ENCODE data around the gene DNAH5.
"Not testable (repeated sequence)": the region's sequence is repeated elsewhere in the genome, so short reads cannot be mapped to it uniquely, and the experiment has no call there.

DNAH5 gene, protein sequence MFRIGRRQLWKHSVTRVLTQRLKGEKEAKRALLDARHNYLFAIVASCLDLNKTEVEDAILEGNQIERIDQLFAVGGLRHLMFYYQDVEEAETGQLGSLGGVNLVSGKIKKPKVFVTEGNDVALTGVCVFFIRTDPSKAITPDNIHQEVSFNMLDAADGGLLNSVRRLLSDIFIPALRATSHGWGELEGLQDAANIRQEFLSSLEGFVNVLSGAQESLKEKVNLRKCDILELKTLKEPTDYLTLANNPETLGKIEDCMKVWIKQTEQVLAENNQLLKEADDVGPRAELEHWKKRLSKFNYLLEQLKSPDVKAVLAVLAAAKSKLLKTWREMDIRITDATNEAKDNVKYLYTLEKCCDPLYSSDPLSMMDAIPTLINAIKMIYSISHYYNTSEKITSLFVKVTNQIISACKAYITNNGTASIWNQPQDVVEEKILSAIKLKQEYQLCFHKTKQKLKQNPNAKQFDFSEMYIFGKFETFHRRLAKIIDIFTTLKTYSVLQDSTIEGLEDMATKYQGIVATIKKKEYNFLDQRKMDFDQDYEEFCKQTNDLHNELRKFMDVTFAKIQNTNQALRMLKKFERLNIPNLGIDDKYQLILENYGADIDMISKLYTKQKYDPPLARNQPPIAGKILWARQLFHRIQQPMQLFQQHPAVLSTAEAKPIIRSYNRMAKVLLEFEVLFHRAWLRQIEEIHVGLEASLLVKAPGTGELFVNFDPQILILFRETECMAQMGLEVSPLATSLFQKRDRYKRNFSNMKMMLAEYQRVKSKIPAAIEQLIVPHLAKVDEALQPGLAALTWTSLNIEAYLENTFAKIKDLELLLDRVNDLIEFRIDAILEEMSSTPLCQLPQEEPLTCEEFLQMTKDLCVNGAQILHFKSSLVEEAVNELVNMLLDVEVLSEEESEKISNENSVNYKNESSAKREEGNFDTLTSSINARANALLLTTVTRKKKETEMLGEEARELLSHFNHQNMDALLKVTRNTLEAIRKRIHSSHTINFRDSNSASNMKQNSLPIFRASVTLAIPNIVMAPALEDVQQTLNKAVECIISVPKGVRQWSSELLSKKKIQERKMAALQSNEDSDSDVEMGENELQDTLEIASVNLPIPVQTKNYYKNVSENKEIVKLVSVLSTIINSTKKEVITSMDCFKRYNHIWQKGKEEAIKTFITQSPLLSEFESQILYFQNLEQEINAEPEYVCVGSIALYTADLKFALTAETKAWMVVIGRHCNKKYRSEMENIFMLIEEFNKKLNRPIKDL (N-terminal part only)

DNA sequence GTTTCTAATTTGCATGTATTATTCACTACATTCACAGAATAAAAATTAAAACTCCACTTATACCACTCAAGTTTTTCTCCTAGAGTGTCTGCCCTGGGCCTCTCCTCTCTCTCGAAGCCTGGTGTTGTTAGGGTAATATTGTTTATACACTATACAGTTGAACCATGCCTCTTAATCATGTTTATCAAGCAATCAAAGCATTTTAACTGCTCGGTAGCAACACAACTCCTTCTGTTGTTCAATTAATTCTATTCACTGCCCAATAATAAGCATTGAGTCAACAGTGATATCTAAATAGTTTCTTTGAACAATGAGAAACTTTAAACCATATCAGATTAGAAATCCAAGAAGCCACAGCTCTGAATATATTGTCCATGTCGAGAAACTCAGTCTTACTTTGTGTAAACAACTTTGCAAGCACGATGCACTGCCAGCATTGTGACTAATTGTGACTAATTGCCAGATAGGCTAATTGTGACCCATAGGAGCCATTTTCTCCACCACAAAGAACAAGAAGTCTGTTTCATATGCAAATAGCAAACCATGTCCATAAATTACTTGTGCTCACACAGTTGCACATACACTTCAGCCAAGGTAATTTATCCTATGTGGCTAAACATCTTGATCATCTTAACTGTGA, at the start of gene DNAH5:
DNAH5 (minus strand) TSS at position 129 of the 640 bp plus-strand sequence. CDS start 250 bp downstream, outside the sequence.
- TF ChIP-seq JUND (IDR thresholded peaks at IDR 0.05; ENCODE audit: low read depth): no peak
- in situ Hi-C loops (cut with HindIII; ENCODE audit: low pct_unique_long_range_greater_than_20kb, low sequenced_read_pairs): no loop called here
- no peak for DNase-seq (ENCODE audit: low read depth in 1 of 2, low spot score in 1 of 2)

DNA sequence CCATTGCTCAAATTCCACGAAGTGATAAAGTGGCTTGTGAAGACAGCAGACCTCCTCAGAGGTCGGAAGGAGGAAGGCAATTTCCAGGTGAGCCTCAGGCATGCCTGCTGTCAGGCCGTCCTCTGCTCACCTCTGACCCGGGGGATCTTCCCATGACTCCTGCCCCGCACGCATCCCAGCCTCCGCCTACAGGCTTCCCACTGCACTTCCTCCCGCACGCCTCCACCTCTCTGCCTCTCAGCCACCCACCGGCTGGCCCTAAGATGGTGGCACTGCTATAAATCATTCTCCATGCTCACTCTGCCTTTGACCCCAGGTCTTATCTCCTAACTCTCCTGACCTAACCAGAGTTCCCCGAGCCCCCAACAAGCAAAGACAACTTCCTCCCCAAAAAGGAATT, 49.4 kb upstream of the DNAH5 start:
- in situ Hi-C loops (cut with HindIII; ENCODE audit: low pct_unique_long_range_greater_than_20kb, low sequenced_read_pairs): loop anchor here (10.0 kb wide), 1 partner anchor 371 kb away; no protein-coding TSS in a partner anchor
- no peak for TF ChIP-seq JUND (IDR thresholded peaks at IDR 0.05; ENCODE audit: low read depth)
- DNase-seq (ENCODE audit: low read depth in 1 of 2, low spot score in 1 of 2): no peak

DNA sequence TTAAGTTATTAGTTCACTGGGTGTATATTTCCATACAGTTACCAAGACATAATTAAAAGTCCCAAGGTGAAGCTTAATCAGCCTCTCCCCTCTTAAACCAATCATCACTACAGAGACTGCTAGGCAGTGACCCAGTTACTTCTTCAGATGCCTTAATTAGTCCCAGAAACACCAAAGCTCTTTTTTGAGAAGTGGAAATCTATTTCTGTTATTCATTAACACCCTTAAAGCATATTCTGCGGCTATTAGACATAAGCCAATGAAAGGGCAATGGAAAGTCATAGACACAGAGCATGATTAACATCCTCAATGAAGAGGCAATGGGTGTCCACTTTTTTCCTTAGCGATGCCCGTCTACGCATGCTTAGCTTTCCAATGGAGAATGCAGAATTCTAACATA, 48.3 kb upstream of the DNAH5 start:
- in situ Hi-C loops (cut with HindIII; ENCODE audit: low pct_unique_long_range_greater_than_20kb, low sequenced_read_pairs): loop anchor here (10.0 kb wide), 1 partner anchor 372 kb away; no protein-coding TSS in a partner anchor
- no peak for DNase-seq (ENCODE audit: low read depth in 1 of 2, low spot score in 1 of 2)
- no peak for TF ChIP-seq JUND (IDR thresholded peaks at IDR 0.05; ENCODE audit: low read depth)

DNA sequence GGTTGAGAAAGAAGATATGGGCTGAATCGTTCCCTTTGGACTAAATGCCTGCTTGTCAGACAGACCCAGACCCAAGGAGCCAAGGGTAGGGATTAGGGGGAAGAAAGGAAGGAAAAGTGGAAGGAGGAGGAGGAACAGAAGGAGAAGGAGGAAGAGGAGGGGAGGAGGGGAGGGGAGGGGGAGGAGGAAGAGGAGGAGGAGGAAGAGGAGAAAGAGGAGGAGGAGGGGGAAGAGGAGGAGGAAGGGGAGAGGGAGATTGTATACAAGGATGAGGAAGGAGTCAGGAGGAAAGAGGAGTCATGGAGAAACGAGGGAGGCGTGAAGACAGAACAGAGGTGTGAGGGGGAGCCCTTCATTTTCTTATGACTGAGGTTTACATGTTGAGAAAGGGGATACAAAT, 46.9 kb upstream of the DNAH5 start:
- no peak for DNase-seq (ENCODE audit: low read depth in 1 of 2, low spot score in 1 of 2)
- no peak for TF ChIP-seq JUND (IDR thresholded peaks at IDR 0.05; ENCODE audit: low read depth)
- in situ Hi-C loops (cut with HindIII; ENCODE audit: low pct_unique_long_range_greater_than_20kb, low sequenced_read_pairs): loop anchor here (10.0 kb wide), 1 partner anchor 373 kb away; no protein-coding TSS in a partner anchor

DNA sequence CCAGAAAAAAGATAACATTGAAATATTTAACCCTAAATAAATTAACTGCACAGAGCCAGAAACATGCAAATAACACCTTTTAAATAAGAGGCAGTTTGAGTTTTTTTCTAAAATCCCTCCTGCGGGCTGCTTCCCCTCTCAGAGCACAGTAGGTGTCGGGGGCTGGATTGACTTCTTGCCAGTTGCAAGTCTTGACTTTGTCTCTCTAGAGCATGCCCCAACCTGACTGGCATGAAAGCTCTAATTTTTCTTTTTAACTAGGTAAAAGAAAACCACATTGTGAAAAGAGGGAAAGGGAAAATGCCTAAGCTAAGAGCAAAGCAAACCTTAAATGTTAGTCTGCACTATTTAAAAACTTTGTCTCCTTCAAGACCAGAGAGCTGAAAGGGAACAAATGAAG, 46.4 kb upstream of the DNAH5 start:
- DNase-seq (ENCODE audit: low read depth in 1 of 2, low spot score in 1 of 2): no peak
- in situ Hi-C loops (cut with HindIII; ENCODE audit: low pct_unique_long_range_greater_than_20kb, low sequenced_read_pairs): loop anchor here (10.0 kb wide), 1 partner anchor 374 kb away; no protein-coding TSS in a partner anchor
- TF ChIP-seq JUND (IDR thresholded peaks at IDR 0.05; ENCODE audit: low read depth): no peak

DNA sequence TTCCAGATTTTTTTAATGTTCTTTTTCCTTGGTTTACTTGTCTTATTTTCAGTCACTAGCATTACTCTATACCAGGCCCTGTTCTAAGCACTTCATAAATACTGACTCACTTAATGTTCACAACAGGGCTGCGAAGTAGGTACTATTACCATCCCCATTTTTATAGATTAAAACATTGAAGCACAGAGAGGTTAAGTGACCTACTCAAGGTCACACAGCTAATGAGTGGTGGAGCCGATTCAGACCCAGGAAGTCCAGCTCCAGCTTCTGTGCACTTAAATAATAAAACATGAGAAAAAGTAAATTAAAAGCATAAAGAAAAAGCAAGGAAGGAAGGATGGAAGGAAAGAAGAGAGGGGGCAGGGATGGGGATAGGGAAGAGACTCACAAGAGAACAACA, 45.3 kb upstream of the DNAH5 start:
- no peak for DNase-seq (ENCODE audit: low read depth in 1 of 2, low spot score in 1 of 2)
- in situ Hi-C loops (cut with HindIII; ENCODE audit: low pct_unique_long_range_greater_than_20kb, low sequenced_read_pairs): loop anchor here (10.0 kb wide), 1 partner anchor 375 kb away; no protein-coding TSS in a partner anchor
- no peak for TF ChIP-seq JUND (IDR thresholded peaks at IDR 0.05; ENCODE audit: low read depth)

DNA sequence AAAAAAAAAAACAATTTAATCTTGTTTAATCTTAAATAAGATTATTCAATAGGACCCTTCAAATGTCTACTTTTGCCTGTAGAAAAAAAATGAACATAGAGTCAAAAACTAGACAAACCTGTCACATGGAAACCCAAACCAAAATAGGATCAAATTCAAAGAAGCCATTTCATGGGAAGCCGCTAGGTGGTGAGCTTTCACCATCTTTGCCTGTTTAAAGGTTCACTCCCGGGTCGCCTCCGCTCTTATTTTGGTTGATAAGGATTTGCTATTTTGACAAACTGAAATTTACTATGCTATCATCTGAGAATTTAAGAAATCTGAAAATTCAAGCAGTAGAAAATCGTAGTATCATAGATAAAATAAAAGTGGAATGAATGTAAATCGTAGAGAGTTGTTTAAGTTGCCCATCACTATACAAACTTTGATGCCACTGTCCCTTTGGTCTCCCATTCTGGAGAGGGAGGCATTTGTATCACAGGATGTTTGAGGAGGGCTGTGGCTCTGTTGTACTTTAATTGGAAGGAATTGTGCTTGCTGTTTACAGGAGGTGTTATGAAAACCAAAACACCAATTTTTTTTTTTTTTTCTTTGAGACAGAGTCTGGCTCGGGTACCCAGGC, 43.5 kb upstream of the DNAH5 start:
- in situ Hi-C loops (cut with HindIII; ENCODE audit: low pct_unique_long_range_greater_than_20kb, low sequenced_read_pairs): no loop called here
- TF ChIP-seq JUND (IDR thresholded peaks at IDR 0.05; ENCODE audit: low read depth): no peak
- peak; percentile 63 to 72 for DNase-seq (ENCODE audit: low read depth in 1 of 2, low spot score in 1 of 2)

DNA sequence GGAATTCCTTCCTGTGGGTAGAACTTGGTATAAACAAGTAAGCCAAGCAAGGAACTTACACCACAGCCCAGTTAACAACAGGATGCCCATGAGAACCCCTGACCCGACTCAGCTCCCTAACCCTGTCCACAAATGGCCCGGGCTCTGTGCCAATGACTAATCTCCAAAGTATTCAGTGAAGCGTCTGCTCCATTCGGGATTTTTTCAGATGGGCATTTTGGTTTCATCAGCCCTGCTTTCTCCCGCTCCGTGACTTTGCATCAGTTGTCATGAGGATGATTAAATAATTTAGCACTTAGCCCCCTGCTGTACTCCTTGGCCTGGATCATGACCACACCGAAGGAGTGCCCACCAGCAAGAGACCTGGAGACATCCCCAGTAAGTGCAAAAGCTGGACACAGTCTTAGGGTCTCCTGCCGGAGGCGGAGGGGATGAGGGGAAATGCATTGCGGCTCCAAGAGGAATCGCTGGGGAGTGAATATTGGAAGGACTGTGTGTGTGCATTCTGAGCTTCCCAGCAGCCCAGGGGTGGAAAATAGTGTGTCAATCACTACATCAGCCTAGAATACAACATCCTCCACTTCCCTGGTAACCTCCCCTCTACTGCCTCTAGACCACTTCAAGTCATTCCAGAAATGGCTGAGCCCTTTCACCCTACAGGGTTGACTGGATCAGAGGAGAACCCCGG, 41.4 kb upstream of the DNAH5 start:
- peak in 1 of 2 experiments; percentile 29 for DNase-seq (ENCODE audit: low read depth in 1 of 2, low spot score in 1 of 2)
- TF ChIP-seq JUND (IDR thresholded peaks at IDR 0.05; ENCODE audit: low read depth): no peak
- in situ Hi-C loops (cut with HindIII; ENCODE audit: low pct_unique_long_range_greater_than_20kb, low sequenced_read_pairs): no loop called here

DNA sequence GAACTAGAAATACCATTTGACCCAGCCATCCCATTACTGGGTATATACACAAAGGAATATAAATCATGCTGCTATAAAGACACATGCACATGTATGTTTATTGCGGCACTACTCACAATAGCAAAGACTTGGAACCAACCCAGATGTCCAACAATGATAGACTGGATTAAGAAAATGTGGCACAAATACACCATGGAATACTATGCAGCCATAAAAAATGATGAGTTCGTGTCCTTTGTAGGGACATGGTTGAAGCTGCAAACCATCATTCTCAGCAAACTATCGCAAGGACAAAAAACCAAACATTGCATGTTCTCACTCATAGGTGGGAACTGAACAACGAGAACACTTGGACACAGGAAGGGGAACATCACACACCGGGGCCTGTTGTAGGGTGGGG, 40.4 kb upstream of the DNAH5 start:
- DNase-seq (ENCODE audit: low read depth in 1 of 2, low spot score in 1 of 2); in situ Hi-C loops (cut with HindIII; ENCODE audit: low pct_unique_long_range_greater_than_20kb, low sequenced_read_pairs): not testable (repeated sequence)

DNA sequence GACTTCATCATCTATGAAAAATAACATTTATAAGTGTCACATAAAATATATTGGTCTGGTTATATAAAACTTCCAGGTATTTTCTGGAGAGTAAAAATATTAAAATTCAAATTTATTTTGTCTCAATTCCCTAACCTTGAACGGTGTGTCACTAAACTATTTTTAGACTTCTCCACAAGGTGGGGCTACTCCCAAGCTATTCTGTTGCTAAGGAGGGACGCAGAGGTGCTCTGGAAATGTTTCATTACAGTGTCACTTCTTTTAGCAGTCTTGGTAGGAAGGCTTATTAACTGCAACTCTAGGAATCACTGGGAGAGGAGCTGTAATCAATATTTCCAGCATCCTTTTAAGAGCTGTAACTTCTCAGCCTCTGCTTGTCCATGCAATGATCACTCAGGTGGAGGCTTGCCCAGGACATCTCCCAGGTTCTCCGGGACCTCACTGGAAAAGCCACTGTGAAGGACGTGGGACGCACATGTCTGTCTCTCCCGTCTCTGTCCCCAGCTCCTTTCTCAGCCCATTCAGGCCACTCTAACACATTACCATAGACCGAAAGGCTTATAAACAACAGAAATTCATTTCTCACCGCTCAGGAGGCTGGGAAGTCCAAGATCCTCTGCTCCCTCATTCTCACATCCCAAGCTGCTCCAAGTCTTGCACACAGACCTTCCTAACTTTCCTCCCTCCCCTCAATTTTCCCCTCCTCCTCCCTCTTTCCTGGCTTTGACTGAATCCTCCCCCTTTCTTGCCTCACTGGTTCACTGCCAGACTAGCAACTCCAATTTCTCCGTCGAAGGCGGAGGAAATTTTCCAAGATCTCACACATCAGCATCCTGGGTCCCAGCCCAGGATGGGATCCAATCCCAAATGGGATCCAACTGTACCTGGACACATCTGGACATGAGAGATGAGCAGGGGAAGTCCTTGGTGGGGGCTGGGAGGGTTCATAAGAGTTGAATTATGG, 32.7 kb upstream of the DNAH5 start:
- no peak for TF ChIP-seq JUND (IDR thresholded peaks at IDR 0.05; ENCODE audit: low read depth)
- peak; percentile 42 to 66 for DNase-seq (ENCODE audit: low read depth in 1 of 2, low spot score in 1 of 2)
- in situ Hi-C loops (cut with HindIII; ENCODE audit: low pct_unique_long_range_greater_than_20kb, low sequenced_read_pairs): no loop called here
